B cell (primary cell): ENCODE measurements around the gene LIPA. TPM values are rescaled to one million over a fixed set of nuclear protein-coding genes. Genes with fewer than 3 reads are reported as not detected.

ENCODE experiments used
- ATAC-seq: fragments of 200-7000 bp; cut with Tn5 transposase; one replicate; pipeline ENCODE4 v1.10.0; 2021; ENCODE audit warnings: low read depth, mild to moderate bottlenecking, moderate number of reproducible peaks, moderate library complexity
- CTCF ChIA-PET: fragments of 350-600 bp; sonication (Branson Sonifier 250); formaldehyde crosslinking; loops from one replicate; lab custom pipeline; 2021; ENCODE audit warnings: antibody characterized with exemption, inconsistent platforms; lab: Charles Lee
- POLR2A ChIA-PET: fragments of 350-600 bp; sonication (Branson Sonifier 250); formaldehyde crosslinking; loops from one replicate; lab custom pipeline; 2021; ENCODE audit warnings: antibody characterized with exemption; lab: Charles Lee
- DNase-seq: peaks from one replicate; pipeline ENCODE4 v3.0.0; 2013
- H2AFZ ChIP-seq: 2 replicates; pipeline ENCODE4 v1.6.1; 2012; ENCODE audit warnings: mild to moderate bottlenecking, low read depth, low read length; ENCODE audit not compliant: insufficient read depth, poor library complexity, severe bottlenecking
- H3K27ac ChIP-seq, 2 donors: 1 replicate in 1 of 2; 2 replicates in 1 of 2; pipeline ENCODE4 v1.5.1; 2012 to 2013; ENCODE audit warnings: low read length in 2 of 2, mild to moderate bottlenecking in 2 of 2, moderate library complexity in 1 of 2
- H3K27me3 ChIP-seq, 4 experiments: fragments of 200-600 bp in 1 of 4; sonication (generic) in 1 of 4; replicated peaks in 1 of 4; 1 replicate in 2 of 4; 2 replicates in 2 of 4; pipeline versions ENCODE4 v1.6.1 to v1.7.0; 2013 to 2016; ENCODE audit warnings: low read length in 3 of 4, mild to moderate bottlenecking in 2 of 4, mixed read lengths in 1 of 4, moderate library complexity in 1 of 4; ENCODE audit not compliant: insufficient read depth in 4 of 4, control insufficient read depth in 3 of 4; ENCODE audit errors: control extremely low read depth in 1 of 4
- H3K36me3 ChIP-seq, 2 experiments: replicated peaks in 1 of 2; 1 replicate in 1 of 2; 2 replicates in 1 of 2; pipeline versions ENCODE4 v1.6.1 to v1.7.1; 2013; ENCODE audit warnings: low read length in 1 of 2; ENCODE audit not compliant: insufficient read depth in 2 of 2, control insufficient read depth in 1 of 2; ENCODE audit errors: control extremely low read depth in 1 of 2, extremely low read depth in 1 of 2
- H3K4me1 ChIP-seq, 2 donors: fragments of 200-600 bp in 1 of 2; sonication (generic) in 1 of 2; 1 replicate in 1 of 2; 2 replicates in 1 of 2; pipeline versions ENCODE4 v1.5.1 to v1.6.1; 2013 to 2017; ENCODE audit warnings: low read length in 2 of 2; ENCODE audit not compliant: control insufficient read depth in 2 of 2, insufficient read depth in 2 of 2
- H3K4me2 ChIP-seq: replicated peaks from 2 replicates; pipeline ENCODE3; 2012; ENCODE audit warnings: mild to moderate bottlenecking, low read depth, low read length; ENCODE audit not compliant: poor library complexity, severe bottlenecking
- H3K4me3 ChIP-seq, 5 experiments: fragments of 200-600 bp in 1 of 5; sonication (generic) in 1 of 5; 1 replicate in 3 of 5; 2 replicates in 2 of 5; pipeline versions ENCODE4 v1.5.1 to v1.7.0; 2011 to 2016; ENCODE audit warnings: low read length in 4 of 5, mild to moderate bottlenecking in 4 of 5, low read depth in 2 of 5, control low read depth in 1 of 5, moderate library complexity in 1 of 5; ENCODE audit not compliant: insufficient read depth in 1 of 5; ENCODE audit errors: control extremely low read depth in 1 of 5, extremely low read depth in 1 of 5
- H3K79me2 ChIP-seq: fragments of 200-600 bp; sonication (generic); one replicate; pipeline ENCODE4 v1.6.0; 2016; ENCODE audit warnings: low read length; ENCODE audit not compliant: control insufficient read depth, insufficient read depth
- H3K9ac ChIP-seq: fragments of 200-600 bp; sonication (generic); 2 replicates; pipeline ENCODE4 v1.6.1; 2017; ENCODE audit warnings: mild to moderate bottlenecking, low read length, moderate library complexity
- H3K9me3 ChIP-seq, 3 donors: one replicate each; pipeline versions ENCODE4 v1.6.1 to v1.7.1; 2013; ENCODE audit warnings: low read length in 2 of 3; ENCODE audit not compliant: control insufficient read depth in 2 of 3, insufficient read depth in 1 of 3; ENCODE audit errors: control extremely low read depth in 1 of 3
- H4K20me1 ChIP-seq: 2 replicates; pipeline ENCODE4 v1.6.0; 2012; ENCODE audit warnings: mild to moderate bottlenecking, low read length; ENCODE audit not compliant: insufficient read depth, control insufficient read depth, poor library complexity, severe bottlenecking
- H3K27ac Mint-ChIP-seq: one replicate; pipeline ENCODE4 v1.8.0; 2021; ENCODE audit warnings: mixed read lengths
- H3K27me3 Mint-ChIP-seq: one replicate; pipeline ENCODE4 v1.8.0; 2021; ENCODE audit warnings: mixed read lengths
- H3K4me1 Mint-ChIP-seq: one replicate; pipeline ENCODE4 v1.8.0; 2021; ENCODE audit warnings: mixed read lengths
- H3K4me3 Mint-ChIP-seq: one replicate; pipeline ENCODE4 v1.8.0; 2021; ENCODE audit warnings: mixed read lengths
- H3K9me3 Mint-ChIP-seq: one replicate; pipeline ENCODE4 v1.8.0; 2022; ENCODE audit warnings: mixed read lengths; ENCODE audit not compliant: insufficient read depth
- CTCF ChIP-seq: fragments of 200-600 bp; IDR thresholded peaks from one replicate; pipeline ENCODE4 v1.8.0; 2022; ENCODE audit warnings: antibody characterized with exemption, mild to moderate bottlenecking
- EZH2 ChIP-seq: IDR thresholded peaks from 2 replicates; pipeline ENCODE4 v1.6.1; 2012; ENCODE audit warnings: borderline replicate concordance, low read depth, mild to moderate bottlenecking, moderate library complexity, low read length; ENCODE audit not compliant: insufficient read depth, poor library complexity, severe bottlenecking
- WGBS: methylation state at CpG from one replicate; pipeline ENCODE4 v1.1.5; 2013; ENCODE audit warnings: missing lambda C conversion rate; ENCODE audit not compliant: insufficient coverage; 5-methylcytosine and 5-hydroxymethylcytosine counted together
- intact Hi-C: fragments of 100-400 bp; cut with micrococcal nuclease; formaldehyde crosslinking; loops from one replicate; pipeline ENCODE4 v1.10.0; 2022
- polyA plus RNA-seq: library from polyadenylated mRNA; depleted of rRNA; stranded (reverse); fragments of >200 nt; gene quantifications from 2 replicates; pipeline ENCODE4 v1.2.3, GENCODE V29; 2012
- total RNA-seq, 2 donors: library from RNA; stranded (reverse); fragments of 120-200 nt in 1 of 2; gene quantifications; 1 replicate in 1 of 2; 2 replicates in 1 of 2; pipeline versions ENCODE4 v1.2.3 to v1.2.4, GENCODE V29; 2013 to 2022

Gene LIPA
- total and polyA plus RNA-seq, 2 donors (not counting 1 experiment from before 2014, with no cell fraction given) = 16.4 to 36.5 TPM

GRCh38 chr10:89203237-89203636 lies 48.3 kb downstream of the LIPA start:
- Histone ChIP-seq H3K4me2 (no peak overlapping the region), H3K4me1 (peaks cover 19 to 20% of the 10 kb centered on the region in 2 donors), H3K36me3 (no peaks in the 10 kb centered on the region), H3K27ac (no peak overlapping the region), H2AFZ (no peak overlapping the region), H3K9ac (no peak overlapping the region), H4K20me1 (no peaks in the 10 kb centered on the region), H3K9me3 (peaks cover 0 to 7% (median 0%) of the 10 kb centered on the region in 3 donors), H3K79me2 (no peaks in the 10 kb centered on the region), H3K27me3 (peaks cover 0 to 39% (median 17%) of the 10 kb centered on the region in 4 experiments), H3K4me3 (no peak overlapping the region)
- ChIA-PET POLR2A (no interaction called here), CTCF (interaction anchor here (0.8 to 3.6 kb wide), 4 partner anchors 12 to 367 kb away, joined by 4 to 18 read pairs (median 8); no protein-coding TSS in a partner anchor)
- no peak for ATAC-seq
- H3K27me3 Mint-ChIP-seq = peaks cover 43% of the 10 kb centered on the region
- intact Hi-C loops = no loop called here
- H3K4me1 Mint-ChIP-seq = peaks cover 16% of the 10 kb centered on the region
- no peaks in the 10 kb centered on the region for H3K9me3 Mint-ChIP-seq
- 100% methylated on average over 1 of the region's 1 CpG for WGBS
- H3K27ac Mint-ChIP-seq = no peak overlapping the region
- no peak overlapping the region for H3K4me3 Mint-ChIP-seq
- no peak for DNase-seq
- no peak for TF ChIP-seq CTCF
- no peak for TF ChIP-seq EZH2

GRCh38 chr10:89202033-89202425 lies 49.5 kb downstream of the LIPA start:
- WGBS = 100% methylated on average over 1 of the region's 2 CpGs
- no peaks in the 10 kb centered on the region for H3K36me3 ChIP-seq
- H3K4me3 Mint-ChIP-seq = no peak overlapping the region
- no peak overlapping the region for H3K27ac ChIP-seq
- peaks cover 0 to 27% (median 10%) of the 10 kb centered on the region in 4 experiments for H3K27me3 ChIP-seq
- no peak overlapping the region for H3K4me3 ChIP-seq
- POLR2A ChIA-PET = no interaction called here
- CTCF ChIA-PET = interaction anchor here (1.6 to 1.7 kb wide), 2 partner anchors 8 to 9 kb away, joined by 3 to 4 read pairs; no protein-coding TSS in a partner anchor
- TF ChIP-seq EZH2 (no peak), CTCF (no peak)
- DNase-seq = no peak
- no peak overlapping the region for H3K4me2 ChIP-seq
- no peak for ATAC-seq
- H3K9me3 ChIP-seq = peaks cover 0 to 7% (median 0%) of the 10 kb centered on the region in 3 donors
- H3K27ac Mint-ChIP-seq = no peak overlapping the region
- H3K9ac ChIP-seq = no peak overlapping the region
- H3K27me3 Mint-ChIP-seq = peaks cover 36% of the 10 kb centered on the region
- H3K4me1 Mint-ChIP-seq = peaks cover 9% of the 10 kb centered on the region
- H3K79me2 ChIP-seq = no peaks in the 10 kb centered on the region
- no peaks in the 10 kb centered on the region for H4K20me1 ChIP-seq
- intact Hi-C loops = no loop called here
- peaks cover 8 to 9% of the 10 kb centered on the region in 2 donors for H3K4me1 ChIP-seq
- no peaks in the 10 kb centered on the region for H3K9me3 Mint-ChIP-seq
- H2AFZ ChIP-seq = no peak overlapping the region
